GM19397 (cell line): Measurements from ENCODE around the gene CCKAR.
"Not testable (repeated sequence)": the region's sequence is repeated elsewhere in the genome, so short reads cannot be mapped to it uniquely, and the experiment has no call there.

ENCODE experiments used
- ATAC-seq: cut with Tn5 transposase; IDR thresholded peaks from one replicate; pipeline ENCODE4 v1.9.1; 2021; ENCODE audit warnings: mild to moderate bottlenecking, moderate library complexity; ENCODE audit not compliant: unreplicated experiment

CCKAR gene, protein sequence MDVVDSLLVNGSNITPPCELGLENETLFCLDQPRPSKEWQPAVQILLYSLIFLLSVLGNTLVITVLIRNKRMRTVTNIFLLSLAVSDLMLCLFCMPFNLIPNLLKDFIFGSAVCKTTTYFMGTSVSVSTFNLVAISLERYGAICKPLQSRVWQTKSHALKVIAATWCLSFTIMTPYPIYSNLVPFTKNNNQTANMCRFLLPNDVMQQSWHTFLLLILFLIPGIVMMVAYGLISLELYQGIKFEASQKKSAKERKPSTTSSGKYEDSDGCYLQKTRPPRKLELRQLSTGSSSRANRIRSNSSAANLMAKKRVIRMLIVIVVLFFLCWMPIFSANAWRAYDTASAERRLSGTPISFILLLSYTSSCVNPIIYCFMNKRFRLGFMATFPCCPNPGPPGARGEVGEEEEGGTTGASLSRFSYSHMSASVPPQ

DNA sequence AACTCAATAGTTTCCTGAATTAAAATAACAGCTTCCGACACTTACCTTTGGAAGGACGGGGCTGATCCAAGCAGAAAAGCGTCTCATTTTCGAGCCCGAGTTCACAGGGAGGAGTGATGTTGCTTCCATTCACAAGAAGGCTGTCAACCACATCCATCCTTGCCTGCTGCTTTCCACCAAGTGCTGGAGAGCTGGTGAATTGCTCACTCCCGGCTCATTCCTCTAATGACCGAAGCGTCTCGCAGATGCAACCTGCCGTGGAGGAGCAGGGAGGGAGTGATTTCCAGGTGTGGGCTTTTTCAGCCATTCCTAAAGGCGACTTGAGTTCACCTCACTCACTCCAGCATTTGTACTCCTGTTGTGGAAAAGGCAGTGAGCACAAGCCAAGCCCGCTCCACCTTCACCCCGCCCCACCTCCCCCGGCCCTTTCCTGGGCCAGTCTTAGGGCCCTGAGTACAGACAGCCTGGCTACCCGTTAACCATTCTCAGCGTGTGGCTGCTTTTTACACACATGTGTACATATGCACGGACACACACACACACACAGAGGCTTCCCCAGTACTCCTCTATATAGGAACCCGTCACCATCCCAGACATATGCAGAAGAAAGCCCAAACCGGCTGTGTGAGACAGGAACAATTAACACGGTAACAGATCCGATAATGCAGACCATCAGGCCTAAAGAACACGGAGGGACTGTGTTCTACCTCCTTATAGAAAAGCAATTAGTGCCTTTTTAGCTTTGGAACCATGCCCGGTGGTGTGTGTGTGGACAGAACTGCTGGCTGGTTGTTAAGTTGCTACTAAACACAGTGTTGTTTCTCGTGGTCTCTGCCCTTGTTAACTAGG lies at the start of gene CCKAR:
TSS of gene CCKAR (minus strand) at position 374 of the 849 bp plus-strand sequence. CDS start at position 157, 217 bp downstream.
- no peak for ATAC-seq

- ATAC-seq = no peak
Observed at GRCh38 chr4:26533685-26534084, 43.4 kb upstream of the CCKAR start.

- no peak for ATAC-seq
Observed at GRCh38 chr4:26531491-26532116, 41.3 kb upstream of the CCKAR start.

GRCh38 chr4:26530099-26530498 lies 39.8 kb upstream of the CCKAR start:
- ATAC-seq = no peak

GRCh38 chr4:26529479-26529878 lies 39.2 kb upstream of the CCKAR start:
- no peak for ATAC-seq

DNA sequence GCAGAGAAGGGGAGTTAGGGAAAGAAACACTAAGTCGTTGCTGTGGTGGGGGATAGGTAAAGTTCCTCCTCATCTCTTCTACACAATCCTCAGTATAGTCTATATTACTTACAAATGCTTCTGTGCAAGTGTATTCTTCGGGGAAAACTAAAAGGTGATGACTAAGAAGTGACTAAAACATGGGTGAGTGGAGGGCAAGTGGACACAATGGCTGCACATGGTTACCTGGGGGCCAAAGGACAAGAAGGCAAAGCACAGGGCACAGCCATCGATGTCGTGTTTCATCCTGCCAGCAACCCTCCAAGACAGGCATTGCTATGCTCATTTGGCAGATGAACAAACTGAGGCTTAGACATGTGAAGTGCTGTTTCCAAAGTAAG lies 35.5 kb upstream of the CCKAR start:
- no peak for ATAC-seq

DNA sequence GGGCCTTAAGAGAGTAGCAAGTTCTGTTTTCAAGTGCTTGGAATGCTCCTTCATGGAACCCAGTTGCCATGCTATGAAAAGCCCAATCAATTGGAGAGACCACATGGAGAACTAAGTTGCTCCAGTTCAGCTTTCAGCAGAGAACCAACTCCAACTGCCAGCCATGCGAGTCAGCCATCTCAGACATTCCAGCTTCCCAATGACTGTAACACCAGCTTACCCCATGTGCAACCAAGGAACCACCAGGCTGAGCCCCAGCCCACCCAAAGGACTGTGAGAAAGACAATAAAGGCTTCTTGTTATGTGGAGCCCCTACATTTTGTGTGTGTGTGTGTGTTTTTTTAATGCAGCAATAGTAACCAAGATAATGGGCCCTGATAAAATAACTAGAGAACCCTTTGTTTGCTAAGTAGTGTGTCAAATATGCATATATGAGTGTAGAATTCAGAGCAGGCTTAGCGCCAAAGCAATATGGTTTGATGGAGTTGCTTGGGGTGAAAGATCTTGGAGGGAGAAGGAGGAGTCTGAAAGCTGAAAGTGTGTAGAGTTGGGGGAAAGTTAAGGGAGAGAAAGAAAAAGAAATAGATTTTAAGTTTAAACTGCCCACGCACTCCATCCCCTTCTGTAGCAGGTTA lies 35.0 kb upstream of the CCKAR start:
- ATAC-seq = no peak

DNA sequence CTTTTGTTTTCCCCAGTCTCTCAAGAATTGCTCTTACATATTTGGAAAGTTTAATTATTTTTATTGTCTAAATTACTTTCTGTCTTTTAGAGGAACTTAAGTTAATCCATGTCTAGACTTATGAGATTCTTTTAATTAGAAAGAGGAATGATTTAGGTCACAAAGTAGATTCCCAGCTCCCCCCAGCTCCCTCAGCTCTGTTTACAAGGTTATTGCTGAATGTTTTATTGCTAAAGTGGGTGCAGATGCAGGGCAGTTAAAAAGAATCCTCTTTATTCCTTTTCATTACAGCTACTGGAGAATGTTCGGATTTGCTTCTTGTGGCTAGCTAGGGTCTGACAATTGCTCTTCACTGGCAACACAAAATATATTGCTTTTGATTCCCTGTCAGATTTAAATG lies 33.7 kb upstream of the CCKAR start:
- no peak for ATAC-seq

GRCh38 chr4:26522478-26522877 lies 32.2 kb upstream of the CCKAR start:
- no peak for ATAC-seq

DNA sequence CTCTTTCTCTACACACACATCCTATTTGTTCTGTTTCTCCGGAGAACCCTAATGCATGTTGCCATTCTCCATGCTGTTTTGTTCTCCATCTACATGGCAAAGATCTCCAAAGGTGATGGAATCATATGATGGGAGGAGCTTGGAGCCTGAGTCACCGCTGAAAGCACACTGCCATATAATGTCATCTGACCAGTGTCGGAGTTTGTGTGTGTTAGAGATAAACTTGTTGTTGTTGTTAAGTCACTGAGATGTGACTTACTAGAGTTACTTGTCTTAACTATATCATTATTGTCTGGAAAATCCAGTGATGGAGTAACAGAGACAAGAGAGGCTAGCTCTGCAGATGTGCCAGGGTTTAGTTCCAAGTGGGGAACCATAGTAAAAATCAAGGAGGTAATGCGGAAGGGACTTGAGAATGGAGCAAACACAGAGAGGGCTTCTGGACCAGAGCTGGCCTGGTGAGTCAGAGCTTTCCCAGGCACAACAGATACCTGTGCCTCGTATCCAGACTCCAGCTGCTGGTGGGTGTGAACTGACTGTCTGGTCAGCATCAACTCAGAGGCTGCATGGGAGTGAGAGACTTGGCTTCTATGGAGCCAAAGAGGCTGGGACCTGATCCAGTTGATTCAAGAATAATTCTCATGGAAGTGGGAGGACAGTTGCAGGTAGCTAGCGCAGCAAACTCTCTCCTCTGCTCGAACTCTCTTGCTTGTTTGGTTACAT lies 30.6 kb upstream of the CCKAR start:
- no peak for ATAC-seq

DNA sequence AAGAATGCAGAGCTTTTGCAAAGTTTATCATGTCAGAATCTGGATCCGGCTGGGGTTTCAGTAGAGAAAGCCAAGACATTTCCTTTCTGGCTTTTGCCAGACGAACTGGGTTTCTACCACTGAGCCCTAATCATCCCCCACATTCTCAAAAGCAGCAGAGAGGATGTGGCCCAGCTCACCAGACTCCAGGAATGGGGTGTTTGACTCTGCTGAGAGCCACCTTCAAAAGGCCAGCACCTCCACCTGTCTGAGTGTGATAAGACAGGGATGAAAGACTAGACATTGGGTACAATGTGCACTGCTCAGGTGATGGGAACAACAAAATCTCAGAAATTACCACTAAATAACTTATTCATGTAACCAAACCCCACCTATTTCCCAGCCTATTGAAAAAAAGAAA lies 25.7 kb upstream of the CCKAR start:
- ATAC-seq = no peak

DNA sequence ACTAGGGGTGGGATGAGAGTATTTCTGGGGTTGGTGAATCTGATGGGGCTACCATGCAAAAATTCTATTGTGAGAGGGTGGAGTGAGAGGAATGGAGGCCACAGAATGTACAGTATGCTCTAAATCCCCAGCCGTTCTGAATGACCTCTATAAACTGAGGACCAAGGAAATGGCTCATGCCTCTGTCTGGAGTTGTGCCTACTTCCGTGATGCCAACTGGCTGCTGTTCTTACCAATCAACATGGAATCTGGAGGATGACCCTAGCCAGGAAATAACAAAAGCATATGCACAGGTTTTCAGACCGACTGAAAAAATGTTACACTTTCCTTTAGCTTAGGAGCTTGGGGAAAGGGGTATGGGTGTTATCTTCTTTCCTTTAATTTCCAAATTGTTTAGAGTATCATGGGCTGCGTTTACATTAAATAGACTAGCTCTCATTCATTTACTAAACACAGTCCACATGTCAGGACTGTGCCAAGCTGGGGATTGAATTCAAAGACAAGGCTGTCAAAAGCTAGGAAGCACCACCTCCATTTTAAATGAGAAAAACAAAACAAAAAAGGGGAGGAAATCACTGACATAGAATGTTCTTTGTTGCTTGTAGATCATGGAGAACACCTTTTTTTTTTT lies 20.2 kb upstream of the CCKAR start:
- no peak for ATAC-seq

- no peak for ATAC-seq
Observed at GRCh38 chr4:26509681-26510333, 19.5 kb upstream of the CCKAR start.

- no peak for ATAC-seq
Observed at GRCh38 chr4:26507286-26507685, 17.0 kb upstream of the CCKAR start.

DNA sequence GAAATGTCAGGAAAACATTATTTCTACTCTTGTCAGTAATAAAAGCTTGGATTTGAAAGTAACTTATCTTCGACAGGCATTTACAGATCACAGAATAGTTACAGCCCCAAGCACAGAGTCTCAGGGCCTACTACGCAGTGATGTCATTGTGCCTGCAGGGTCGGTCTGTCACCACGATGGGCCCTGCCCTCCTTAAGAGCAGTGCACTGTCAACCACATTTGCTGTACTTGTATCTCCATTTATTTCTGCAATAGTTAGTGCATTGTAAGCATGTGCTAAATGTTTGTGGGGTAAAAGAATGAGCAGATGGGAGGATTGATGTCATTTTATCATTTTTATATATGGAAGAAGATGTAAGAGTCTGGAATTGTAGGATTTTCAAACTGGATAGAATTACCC lies 13.6 kb upstream of the CCKAR start:
- no peak for ATAC-seq

GRCh38 chr4:26503427-26503826 lies 13.1 kb upstream of the CCKAR start:
- no peak for ATAC-seq

- not testable (repeated sequence) for ATAC-seq
Observed at GRCh38 chr4:26500565-26500999, 10.3 kb upstream of the CCKAR start.

DNA sequence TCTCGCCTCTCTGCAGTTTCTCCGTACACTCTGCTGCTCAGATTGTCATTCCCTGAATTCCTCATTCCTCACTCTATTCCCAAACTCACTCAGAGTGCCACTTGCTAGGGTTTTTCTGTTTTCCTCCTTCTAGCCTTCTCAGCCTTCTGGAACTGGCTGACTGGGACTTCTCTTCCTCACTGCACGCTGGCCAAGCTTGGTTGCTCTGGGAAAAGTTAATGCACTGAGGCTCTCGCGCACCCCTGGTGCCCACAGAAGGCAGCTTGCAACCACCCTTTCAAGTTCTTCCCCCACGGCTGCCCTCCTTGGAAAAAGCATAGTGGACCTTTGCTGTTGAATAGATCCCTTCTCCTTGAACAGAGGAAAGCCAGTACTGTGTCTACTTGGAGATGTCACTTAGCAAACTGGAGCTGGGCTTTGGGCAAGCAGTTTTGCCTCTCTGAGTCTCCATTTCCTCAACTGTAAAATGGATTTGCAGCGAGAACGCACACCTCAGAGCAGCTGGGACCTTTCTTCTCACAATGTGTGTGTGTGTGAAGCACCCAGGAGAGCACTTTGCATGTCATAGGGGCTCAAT lies 6.0 kb upstream of the CCKAR start:
- ATAC-seq = no peak

DNA sequence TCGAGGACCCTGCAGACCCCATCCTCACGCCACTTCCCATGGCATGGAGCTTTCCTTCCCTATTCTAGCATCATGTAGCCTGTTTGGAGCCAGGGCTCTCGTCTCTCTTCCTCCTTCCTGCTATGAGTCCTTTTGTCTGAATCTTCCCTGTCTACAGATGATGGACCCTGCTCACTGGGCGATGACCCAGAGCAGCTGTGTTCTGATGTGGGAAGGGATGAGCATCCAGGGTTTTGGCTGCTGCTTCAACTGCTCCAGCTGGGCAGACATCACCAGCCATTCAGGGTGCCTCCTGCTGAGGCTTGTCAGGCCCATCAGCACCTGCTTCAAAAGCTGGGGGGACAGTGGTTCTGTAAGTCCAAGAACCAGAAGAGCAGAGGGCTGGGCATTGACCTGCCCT lies 3.2 kb upstream of the CCKAR start:
- ATAC-seq = no peak
